Forelimb muscle (tissue), 1 donor: Measurements from ENCODE around the gene DDOST. TPM values are rescaled to one million over a fixed set of nuclear protein-coding genes. Genes with fewer than 3 reads are reported as not detected.

Source experiments
- DNase-seq: peaks from one replicate; pipeline ENCODE4 v3.0.0-alpha.2; 2013; ENCODE audit warnings: low read depth
- polyA plus RNA-seq: library from polyadenylated mRNA; unstranded; fragments of 120-200 nt; gene quantifications from one replicate; pipeline ENCODE4 v1.2.1, GENCODE V29; 2013; ENCODE audit not compliant: insufficient read length

The DDOST gene
- polyA plus RNA-seq, 1 donor, result 122 TPM

DNA sequence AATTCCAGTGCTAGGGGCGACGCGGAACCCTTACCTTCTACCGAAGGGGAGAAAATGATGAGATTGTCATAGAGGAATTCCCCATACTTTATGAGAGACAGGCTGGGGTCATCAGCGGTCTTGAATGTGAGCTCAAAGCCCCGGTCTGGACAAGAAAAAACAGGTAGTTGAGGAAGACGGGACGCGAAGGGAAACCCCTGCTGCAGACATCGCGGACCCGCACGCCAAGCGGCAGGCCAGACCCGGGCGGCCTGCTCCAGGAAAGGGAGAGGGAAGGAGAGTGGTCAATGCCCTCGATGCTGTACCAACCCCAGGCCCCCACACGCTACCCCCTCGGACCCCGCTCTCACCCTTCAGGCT is 342 bp downstream of the DDOST start:
- no peak for DNase-seq

DNA sequence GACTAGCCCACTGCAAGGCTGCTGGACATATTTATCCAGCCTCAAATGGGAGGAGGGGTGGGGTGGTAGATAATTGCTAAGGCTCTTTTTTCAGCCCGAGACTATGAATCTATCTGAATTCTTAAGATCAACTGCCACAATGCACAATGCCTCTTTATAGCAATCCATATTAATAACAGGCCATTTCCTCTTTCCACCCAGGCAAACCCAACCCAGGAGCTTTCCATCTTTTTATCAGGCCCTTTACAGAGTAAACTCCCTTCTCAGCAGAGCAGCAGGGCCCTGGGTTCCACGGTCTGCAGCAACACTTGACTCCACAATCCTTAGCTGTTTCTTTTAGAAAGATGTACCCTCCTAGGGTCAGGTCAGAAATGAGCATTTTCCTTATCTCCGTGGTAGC is 806 bp downstream of the DDOST start:
- no peak for DNase-seq

DNA sequence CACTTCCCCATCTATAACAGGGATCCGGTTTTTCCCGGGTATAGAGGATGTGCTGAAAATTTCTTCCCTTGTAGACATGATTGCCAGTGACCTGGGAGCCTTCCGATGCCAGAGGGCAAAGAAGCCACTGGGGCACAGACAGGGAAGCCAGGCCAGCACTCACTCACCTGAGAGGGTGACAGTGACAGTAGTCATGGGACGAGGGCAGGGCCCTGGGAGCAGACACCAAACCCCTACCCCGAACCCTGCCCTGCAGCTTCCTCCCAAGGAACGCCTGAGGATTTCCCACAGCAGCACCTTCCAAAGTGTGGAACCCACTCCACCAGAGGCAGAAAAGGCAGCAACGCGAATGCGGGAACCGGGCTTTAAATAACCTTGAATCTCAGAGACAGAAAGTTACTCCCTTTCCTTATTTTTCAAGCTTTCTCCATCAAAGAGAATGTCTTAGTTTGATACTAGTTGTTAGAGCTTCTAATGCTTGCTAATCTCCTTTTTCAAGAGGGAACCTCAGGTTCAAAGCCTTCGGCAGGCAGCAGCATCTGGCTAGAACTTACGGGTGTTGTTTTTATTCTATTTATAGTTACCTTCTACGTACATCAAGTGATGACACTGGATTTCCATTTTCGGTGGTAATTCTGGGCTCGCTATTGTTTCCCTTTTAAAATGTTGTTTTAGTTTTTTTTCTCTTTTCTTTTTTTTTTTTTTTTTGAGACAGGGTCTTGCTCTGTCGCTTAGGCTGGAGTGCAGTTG is 2.8 kb downstream of the DDOST start:
- DNase-seq, result no peak

DNA sequence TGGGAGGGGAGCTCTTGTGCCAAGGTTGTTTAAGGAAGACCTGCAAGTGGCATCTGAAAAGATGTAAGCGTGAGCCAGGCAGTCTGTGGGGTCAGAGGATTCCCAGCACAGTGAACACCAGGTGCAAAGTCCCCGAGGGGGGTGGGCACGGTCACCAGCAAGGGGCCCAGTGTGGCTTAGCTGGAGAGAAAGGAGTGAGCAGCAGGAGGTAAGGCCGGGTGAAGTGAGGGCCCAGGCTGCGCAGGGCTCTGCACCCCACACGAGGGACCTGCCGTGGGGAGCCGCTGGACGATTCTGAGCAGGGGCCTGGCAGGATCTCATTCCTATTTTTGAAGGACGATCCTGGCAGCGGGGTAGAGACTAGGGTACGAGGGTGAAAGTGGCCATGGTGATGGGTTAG is 4.1 kb downstream of the DDOST start:
- no peak for DNase-seq

DNA sequence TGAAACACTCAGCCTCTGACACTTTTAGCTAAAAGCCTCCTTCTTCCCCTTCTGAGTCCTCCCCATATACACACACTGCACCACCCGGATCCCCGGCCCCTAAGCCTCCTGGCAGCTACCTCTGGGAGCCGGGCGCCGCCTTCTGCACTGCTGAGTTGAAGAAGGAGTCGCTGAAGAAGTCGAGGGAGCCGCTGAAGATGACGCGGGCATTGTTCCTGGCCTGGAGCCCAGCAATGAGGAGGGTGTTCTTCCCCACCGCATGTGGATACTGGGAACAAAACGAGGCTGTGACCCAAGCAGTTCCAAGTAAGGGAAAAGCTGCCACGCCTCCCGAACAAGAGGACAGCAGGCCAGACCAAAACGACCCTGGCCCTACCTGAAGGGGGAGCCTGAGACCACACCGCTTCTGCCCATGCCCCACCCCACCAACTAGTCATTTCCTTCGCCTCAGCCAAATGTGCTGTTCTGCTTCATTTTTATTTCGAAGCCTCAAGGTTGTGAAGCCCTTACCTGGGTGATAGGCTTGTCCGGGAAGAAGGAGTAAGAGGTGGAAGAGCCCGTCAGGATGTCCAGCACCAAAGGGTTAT is 7.0 kb downstream of the DDOST start:
- no peak for DNase-seq

DNA sequence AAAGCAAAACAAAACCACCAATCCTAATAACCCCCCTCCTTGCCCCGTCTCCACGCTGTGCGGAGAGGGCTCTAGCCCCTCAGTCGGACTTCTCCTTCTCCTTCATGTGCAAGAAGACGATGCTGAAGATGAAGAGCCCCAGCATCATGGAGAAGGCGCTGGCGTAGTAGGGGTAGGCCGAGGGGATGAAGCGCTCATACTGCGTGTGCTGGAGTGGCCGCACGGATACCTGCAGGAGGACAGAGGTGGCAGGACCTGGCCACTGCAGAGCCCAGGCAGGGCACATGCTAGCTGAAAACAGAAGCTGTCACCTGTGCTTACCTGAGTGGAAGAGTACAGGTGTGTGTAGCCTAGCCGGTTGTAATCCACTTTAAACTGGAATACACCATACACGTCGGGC is 8.9 kb downstream of the DDOST start:
- no peak for DNase-seq

DNA sequence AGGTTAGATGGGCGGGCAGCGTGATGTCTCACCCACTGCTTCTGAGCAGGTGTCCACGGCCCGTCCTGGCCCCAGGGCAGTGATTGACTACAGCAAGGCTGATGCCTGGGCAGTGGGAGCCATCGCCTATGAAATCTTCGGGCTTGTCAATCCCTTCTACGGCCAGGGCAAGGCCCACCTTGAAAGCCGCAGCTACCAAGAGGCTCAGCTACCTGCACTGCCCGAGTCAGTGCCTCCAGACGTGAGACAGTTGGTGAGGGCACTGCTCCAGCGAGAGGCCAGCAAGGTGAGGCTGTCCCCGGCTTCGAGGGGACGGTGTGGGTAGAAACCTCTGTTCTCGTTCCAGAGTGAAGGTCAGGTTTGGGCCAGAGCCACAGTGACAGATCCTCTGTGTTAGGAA is 12.2 kb downstream of the DDOST start:
- DNase-seq, result no peak

DNA sequence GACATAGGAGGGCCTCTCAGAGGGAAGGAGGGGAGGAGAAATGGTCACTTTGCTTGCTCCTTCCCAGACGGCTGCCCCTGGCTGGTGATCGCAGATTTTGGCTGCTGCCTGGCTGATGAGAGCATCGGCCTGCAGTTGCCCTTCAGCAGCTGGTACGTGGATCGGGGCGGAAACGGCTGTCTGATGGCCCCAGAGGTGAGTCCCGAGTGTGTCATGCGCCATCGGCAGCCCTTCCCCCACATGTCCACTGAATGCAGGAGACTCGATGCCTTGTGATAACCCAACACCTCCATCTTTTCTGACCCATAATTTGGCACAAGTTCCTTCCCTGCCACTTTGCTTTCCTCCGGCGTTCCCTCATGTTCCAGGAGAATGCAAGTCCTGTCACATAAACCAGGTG is 12.7 kb downstream of the DDOST start:
- DNase-seq, result no peak

DNA sequence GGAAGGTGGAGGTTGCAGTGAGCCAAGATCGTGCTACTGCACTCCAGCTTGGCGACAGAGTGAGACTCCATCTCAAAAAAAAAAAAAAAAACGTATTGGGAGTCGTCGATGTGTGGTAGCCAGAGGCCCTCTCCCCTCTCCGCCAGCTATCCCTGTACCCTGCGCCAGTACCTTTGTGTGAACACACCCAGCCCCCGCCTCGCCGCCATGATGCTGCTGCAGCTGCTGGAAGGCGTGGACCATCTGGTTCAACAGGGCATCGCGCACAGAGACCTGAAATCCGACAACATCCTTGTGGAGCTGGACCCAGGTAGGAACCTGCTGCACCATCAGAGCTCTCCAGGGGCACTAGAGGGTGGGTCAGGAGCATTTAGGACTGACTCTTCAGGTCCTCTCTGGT is 15.8 kb downstream of the DDOST start:
- no peak for DNase-seq

DNA sequence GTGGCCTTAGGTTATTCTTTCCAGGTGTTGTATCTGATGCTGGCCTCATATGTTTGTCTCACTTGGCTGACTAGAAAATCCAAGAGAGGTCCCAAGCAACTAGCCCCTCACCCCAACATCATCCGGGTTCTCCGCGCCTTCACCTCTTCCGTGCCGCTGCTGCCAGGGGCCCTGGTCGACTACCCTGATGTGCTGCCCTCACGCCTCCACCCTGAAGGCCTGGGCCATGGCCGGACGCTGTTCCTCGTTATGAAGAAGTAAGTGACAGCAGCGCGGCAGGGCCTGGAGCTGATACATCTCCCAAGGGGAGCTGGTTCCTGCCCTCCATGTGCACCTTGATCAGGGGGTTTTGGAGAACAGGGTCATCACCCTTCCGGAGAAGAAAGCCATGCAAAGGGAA is 16.8 kb downstream of the DDOST start:
- DNase-seq, result no peak

DNA sequence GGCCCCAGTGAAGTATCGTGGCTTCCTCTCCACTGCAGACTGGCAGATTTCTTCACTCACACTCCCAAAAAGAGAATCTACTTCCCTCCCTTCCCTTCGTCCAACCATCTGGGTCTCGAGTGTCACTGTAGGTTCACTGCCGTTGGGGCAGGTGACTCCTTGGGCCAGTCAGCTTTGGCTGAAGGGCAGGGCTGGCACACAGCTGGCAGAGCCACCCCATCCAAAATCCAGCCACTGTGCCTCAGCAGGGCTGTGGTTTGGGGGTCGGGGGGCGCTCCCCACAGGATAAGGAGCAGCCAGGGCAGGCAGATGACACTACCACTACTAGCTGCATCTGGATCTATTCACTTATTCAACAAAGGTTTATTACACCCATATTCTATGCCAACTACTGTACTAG is 18.1 kb downstream of the DDOST start:
- DNase-seq, result no peak

DNA sequence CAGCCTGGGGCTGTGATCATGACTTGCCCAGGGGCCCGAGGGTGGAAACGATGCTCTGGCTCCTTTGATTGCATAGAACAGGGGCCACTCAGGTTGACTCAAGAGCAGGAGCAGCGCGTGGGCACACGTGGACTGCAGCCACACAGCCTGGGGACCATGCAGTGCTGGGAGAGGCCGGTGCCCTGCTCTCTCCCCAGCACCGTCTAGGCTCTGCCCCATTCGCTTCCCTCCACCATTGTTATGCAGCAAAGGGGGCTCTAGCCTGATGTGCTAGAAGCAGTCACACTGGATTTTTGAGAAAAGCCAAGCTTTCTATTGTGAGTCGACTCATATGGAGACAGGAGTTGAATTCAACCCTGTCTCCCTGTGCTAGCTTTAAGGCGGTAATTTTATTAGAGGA is 19.2 kb downstream of the DDOST start:
- no peak for DNase-seq

DNA sequence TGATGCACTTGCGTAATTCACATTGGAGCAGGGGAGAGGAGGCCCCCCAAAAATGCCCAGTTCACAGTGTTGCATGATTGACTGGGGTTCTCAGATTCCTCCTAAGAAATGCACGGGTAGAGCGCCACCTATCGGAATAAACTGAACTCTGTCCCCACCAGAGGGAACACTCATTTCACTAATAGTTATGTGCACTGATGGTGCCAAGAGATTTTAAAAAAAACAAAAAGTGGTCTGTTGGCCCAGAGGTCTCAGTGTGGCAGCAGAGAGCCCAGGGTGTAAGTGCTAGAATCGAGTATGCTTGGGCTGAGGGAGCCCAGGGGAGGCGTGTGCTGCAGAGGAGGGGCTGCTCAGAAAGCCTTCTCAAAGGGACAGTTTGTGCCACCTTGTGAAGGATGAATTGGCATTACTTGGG is 21.0 kb downstream of the DDOST start:
- no peak for DNase-seq

DNA sequence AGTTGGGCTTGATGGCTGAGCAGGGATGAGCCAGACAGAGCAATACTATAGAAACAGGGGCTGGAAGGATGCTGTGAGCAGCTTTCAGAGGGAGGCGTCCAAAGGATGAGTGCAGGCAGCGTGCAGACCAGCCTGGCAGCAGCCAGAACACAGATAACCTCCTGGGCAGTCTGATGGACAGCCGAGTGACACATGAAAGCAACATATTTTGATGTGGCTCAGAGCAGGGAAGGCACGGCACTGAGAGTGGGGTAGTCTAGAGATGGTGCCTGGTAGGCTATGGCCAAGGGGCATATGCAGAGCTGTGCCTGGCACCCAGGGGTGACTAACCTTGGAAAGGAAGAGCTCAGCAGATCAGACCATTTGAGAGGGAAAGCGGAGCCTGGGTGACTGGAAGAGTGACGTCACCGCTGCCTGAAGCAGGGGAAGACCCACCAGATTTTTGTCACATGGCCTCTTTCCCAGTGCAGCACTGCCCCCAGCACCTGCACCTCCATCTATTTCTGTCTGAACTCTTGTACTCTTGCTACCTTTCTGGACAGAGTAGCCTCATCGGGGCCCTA is 24.3 kb downstream of the DDOST start:
- no peak for DNase-seq

DNA sequence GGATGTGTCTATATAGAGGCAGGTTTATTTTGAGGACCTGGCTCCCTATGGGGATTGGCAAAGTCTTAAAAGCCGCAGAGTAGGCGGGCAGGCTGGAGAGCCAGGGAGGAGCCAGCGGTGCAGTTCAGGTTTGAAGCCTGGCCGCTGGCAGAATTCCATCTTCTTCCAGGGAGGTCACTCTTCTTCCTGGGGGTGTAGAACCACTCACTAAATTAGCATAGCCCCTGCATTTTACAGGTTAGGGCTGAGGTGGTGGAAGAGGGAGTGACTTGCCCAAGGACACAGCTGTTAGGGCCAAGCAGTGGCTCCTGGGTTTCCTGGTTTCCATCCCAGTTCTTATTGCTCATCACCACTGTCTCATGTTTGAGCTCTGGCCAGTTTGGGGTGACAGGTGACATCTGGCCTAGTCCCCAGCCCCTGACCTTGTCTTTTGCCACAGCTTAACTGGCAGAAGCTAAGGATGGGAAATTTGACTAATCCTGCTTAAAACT is 26.5 kb downstream of the DDOST start:
- no peak for DNase-seq

DNA sequence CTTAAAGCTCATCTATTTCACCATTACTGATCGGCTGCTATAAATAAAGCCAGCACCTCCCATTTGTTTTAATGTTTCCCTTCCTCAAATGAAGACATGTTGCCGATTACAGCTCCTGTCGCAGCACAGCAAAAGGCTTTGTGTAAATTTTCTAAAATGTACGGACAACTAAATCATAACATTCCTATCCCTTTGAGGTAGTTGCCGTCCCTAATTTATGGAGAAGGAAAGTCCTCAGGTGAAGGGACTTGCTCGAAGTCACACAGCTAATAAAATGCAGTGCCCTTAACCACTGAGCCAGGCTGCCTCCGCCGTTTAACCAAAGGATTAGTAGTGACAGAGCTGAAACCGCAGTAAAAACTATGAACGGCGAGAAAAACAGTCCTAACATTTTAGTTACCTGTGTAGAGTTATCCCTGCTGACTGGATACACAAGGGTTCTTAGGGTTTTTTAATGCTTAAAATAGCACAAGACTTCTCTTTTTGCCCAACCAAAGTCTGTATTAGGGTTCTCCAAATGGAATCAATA is 27.0 kb downstream of the DDOST start:
- DNase-seq, result no peak

DNA sequence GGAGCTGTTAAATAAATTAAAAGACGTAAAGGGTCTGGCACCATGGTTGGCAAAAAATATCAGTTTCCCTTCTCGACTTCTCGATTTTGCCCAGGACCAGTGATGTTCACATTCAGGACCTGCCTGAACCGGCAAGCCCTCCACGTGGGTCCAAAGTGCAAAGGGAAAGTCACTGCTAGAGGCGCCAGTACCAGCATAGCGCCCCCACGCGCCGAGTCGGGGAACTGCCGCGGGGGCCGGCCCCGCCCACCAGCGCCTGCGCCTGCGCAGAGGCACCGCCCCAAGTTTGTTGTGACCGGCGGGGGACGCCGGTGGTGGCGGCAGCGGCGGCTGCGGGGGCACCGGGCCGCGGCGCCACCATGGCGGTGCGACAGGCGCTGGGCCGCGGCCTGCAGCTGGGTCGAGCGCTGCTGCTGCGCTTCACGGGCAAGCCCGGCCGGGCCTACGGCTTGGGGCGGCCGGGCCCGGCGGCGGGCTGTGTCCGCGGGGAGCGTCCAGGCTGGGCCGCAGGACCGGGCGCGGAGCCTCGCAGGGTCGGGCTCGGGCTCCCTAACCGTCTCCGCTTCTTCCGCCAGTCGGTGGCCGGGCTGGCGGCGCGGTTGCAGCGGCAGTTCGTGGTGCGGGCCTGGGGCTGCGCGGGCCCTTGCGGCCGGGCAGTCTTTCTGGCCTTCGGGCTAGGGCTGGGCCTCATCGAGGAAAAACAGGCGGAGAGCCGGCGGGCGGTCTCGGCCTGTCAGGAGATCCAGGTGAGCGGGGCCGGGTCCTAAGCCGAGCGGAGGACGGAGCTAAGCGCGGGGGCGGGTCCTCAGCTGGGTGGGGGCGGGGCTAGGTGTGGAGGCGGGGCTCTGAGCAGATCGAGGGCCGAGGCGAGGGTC is 27.7 kb downstream of the DDOST start, which contains the start of gene PINK1:
TSS of gene PINK1 (plus strand) at position 269 of the 875 bp plus-strand sequence. CDS start at position 360, 91 bp downstream.
- no peak for DNase-seq

DNA sequence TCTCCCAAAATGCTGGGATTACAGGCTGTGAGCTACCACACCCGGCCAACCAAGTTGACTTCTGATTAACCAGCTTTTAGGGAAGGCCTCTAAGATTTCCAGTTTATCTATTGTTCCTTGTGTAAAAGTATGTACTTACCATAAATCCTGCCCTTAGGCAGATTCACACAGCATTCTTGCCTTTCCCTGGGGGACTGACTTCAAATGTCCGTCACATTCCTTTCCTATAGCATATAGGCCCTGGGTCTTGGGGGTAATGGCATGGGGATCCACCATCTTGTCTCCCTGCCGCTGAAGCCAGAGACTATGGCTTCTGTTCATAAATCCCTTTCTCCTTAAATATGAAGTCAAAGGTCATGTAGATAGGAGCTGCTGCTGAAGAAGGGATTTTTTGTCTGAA is 28.8 kb downstream of the DDOST start:
- no peak for DNase-seq

DNA sequence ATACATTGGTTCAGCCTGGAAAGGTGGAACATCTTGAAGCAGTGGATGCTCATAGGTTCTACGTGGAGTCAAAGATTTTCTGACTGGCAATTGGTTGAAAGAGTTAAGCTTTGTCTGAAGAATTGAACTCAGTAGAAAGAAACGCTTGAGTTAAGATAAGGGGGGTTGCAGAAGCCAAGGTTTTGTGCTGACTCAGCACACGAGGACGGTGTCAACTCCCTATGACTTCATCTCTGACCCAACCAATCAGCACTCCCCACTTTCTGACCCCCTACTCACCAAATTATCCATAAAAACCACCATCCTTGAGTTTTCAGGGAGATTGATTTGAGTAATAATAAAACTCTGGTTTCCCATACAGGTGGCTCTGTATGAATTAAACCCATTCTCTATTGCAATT is 30.4 kb downstream of the DDOST start:
- DNase-seq, result no peak

DNA sequence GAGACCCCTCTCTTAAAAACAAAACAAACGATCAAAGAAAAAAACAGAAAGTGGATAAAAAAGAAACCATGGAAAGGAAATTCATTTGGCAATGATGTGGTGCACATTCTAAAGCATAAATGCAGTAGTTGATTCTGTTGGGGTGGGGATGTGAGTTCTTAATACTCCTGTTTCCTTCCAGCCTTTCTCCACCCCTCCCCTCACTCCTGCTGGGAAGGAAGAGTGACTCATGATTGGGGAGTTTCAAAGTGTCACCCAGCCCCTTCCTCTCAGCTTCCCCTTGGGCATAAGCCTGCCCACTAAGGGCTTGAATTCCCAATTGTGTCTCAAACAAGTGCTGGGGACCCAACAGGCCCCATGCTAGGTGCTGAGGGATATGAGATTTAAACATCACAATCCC is 34.6 kb downstream of the DDOST start:
- no peak for DNase-seq

DNA sequence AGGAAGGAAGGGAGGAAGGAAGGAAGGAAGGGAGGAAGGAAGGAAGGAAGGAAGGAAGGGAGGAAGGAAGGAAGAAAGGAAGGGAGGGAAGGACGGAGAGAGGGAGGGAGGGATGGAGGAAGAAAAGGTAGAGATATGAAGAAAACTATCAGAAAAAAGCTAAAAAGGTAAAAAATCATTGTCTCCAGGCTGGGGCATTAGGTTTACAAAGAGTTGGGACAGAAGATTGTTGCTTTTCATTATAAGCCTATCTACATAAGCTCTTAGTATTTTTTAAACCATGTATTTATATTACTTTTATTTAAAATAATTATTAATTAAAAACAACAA is 35.1 kb downstream of the DDOST start:
- no peak for DNase-seq
